ENCODE results near the gene ODAM.

The ODAM gene

GRCh38 chr4:70178075-70178660 lies 17.4 kb upstream of the ODAM start:
- no peak for DNase-seq (ENCODE audit: low read depth)
- H3K4me3 ChIP-seq (ENCODE audit: low read length): no peak overlapping the region
- TF ChIP-seq CTCF (IDR thresholded peaks at IDR 0.05; ENCODE audit: insufficient read depth, low read depth, low read length, missing control alignments): no peak

GRCh38 chr4:70179811-70180210 lies 15.7 kb upstream of the ODAM start:
- H3K4me3 ChIP-seq (ENCODE audit: low read length): no peak overlapping the region
- no peak for DNase-seq (ENCODE audit: low read depth)
- TF ChIP-seq CTCF (IDR thresholded peaks at IDR 0.05; ENCODE audit: insufficient read depth, low read depth, low read length, missing control alignments): no peak

- DNase-seq (ENCODE audit: low read depth): no peak
- no peak overlapping the region for H3K4me3 ChIP-seq (ENCODE audit: low read length)
- TF ChIP-seq CTCF (IDR thresholded peaks at IDR 0.05; ENCODE audit: insufficient read depth, low read depth, low read length, missing control alignments): no peak
Measured at GRCh38 chr4:70181864-70182263, 13.7 kb upstream of the ODAM start.

GRCh38 chr4:70182517-70183167 lies 12.9 kb upstream of the ODAM start:
- no peak overlapping the region for H3K4me3 ChIP-seq (ENCODE audit: low read length)
- no peak for DNase-seq (ENCODE audit: low read depth)
- no peak for TF ChIP-seq CTCF (IDR thresholded peaks at IDR 0.05; ENCODE audit: insufficient read depth, low read depth, low read length, missing control alignments)

GRCh38 chr4:70183168-70183939 lies 12.2 kb upstream of the ODAM start:
- peak; percentile 71 for DNase-seq (ENCODE audit: low read depth)
- no peak overlapping the region for H3K4me3 ChIP-seq (ENCODE audit: low read length)
- TF ChIP-seq CTCF (IDR thresholded peaks at IDR 0.05; ENCODE audit: insufficient read depth, low read depth, low read length, missing control alignments): peak; percentile 82

- DNase-seq (ENCODE audit: low read depth): no peak
- no peak for TF ChIP-seq CTCF (IDR thresholded peaks at IDR 0.05; ENCODE audit: insufficient read depth, low read depth, low read length, missing control alignments)
- H3K4me3 ChIP-seq (ENCODE audit: low read length): no peak overlapping the region
Measured at GRCh38 chr4:70183940-70184246, 11.6 kb upstream of the ODAM start.
